Stimulated activated CD4-positive, alpha-beta T cell treated with anti-CD3 and anti-CD28 coated beads, Interleukin-12 subunit alpha, Interleukin-12 subunit beta, amount 100 ng/mL, for 4 hours (primary cell): ENCODE results near the gene ZBTB22.
"Not testable (repeated sequence)": the region's sequence is repeated elsewhere in the genome, so short reads cannot be mapped to it uniquely, and the experiment has no call there.

Experiments
- DNase-seq: peaks from one replicate; pipeline ENCODE4 v3.0.0-alpha.2; 2020

ZBTB22 gene

DNA sequence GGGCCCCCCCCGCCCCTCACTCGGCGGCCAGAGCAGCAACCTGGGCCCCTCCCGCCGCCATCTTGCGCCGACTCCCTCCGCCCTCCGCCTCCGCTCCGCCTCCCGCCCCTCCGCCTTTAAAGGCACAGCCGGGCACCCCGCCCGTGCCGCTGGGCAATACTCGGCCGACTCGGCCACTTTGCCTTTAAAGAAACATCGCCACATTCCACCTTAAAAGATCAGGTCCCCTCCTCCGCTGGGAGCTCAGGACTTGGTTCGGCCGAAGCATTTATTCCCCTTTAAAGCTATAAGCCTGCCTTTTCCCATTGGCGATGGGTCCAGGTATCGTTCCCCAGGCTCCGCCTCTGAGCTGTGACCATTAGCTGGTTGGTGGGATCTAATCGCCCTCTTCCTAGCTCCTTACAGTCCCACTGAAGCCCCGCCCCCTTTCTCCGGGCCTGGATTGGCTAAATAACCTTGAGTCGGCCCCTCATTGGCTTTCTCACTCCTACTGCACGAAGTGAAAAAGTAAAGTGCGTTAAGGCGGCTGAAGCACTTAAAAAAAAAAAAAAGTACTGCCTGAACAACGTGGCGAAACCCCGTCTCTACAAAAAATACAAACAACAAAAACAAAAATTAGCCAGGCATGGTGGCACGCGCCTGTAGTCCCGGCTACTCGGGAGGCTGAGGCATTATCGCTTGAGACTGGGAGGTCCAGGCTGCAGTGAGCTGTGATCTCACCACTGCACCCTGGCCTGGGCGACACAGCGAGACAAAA is at the start of gene ZBTB22:
Gene ZBTB22, minus strand, starts transcription at position 76 of the 757 bp plus-strand sequence. CDS start 828 bp downstream, outside the sequence.
- peak; percentile 94 for DNase-seq

GRCh38 chr6:33367009-33367714 is 49.6 kb upstream of the ZBTB22 start:
- no peak for DNase-seq

- not testable (repeated sequence) for DNase-seq
These were observed 47.8 kb upstream of the ZBTB22 start for GRCh38 chr6:33365206-33365971.

- not testable (repeated sequence) for DNase-seq
These were observed 47.1 kb upstream of the ZBTB22 start for GRCh38 chr6:33364475-33365205.

DNA sequence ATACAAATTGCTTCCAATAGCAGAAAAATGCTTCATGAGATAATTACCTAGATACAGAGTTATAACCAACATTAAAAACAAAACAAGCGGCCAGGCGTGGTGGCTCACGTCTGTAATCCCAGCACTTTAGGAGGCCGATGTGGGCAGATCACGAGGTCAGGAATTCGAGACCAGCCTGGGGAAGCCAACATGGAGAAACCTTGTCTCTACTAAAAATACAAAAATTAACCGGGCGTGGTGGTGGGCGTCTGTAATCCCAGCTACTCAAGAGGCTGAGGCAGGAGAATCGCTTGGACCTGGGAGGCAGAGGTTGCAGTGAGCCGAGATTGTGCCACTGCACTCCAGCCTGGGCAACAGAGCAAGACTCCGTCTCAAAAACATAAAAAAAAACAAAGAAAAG is 45.9 kb upstream of the ZBTB22 start:
- DNase-seq = not testable (repeated sequence)

- DNase-seq = no peak
These were observed 41.8 kb upstream of the ZBTB22 start for GRCh38 chr6:33359331-33359730.

DNA sequence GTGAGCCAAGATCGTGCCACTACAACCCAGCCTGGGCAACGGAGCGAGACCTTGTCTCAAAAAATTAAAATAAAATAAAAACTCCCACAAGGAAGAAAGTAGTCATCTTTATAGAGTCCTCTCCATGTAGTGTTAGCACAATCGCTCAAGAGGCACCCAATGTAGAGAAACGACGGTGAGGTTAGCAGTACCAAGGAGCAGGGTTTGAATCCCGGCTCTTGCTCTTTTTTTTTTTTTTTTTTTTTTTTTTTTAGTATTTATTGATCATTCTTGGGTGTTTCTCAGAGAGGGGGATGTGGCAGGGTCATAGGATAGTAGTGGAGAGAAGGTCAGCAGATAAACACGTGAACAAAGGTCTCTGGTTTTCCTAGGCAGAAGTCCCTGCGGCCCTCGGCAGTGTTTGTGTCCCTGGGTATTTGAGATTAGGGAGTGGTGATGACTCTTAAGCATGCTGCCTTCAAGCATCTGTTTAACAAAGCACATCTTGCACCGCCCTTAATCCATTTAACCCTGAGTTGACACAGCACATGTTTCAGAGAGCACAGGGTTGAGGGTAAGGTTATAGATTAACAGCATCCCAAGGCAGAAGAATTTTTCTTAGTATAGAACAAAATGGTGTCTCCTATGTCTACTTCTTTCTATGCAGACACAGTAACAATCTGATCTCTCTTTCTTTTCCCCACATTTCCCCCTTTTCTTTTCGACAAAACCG is 39.8 kb upstream of the ZBTB22 start:
- DNase-seq = not testable (repeated sequence)

DNA sequence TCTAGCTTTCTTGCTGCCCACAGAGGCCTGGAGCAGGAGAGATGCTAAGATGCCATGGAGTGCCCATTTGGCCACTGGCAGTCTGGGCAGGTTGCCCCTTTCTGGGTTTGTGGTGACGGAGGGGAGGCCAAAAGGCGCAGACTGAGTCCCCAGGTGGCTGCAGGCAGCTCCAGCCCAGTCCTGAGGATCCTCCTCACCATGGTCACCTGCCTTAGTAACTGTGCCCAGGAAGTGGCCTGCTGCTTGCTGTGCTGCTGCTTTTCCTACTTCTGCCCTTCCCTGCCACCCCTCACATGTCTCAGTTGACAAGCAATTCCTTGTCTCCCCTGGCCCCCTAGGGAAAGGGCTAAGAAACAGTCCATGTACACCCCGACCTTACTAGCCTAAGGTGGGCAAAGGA is 38.8 kb upstream of the ZBTB22 start:
- DNase-seq = no peak

GRCh38 chr6:33355860-33356259 is 38.3 kb upstream of the ZBTB22 start:
- not testable (repeated sequence) for DNase-seq

- DNase-seq = no peak
These were observed 30.3 kb upstream of the ZBTB22 start for GRCh38 chr6:33347816-33348215.

DNA sequence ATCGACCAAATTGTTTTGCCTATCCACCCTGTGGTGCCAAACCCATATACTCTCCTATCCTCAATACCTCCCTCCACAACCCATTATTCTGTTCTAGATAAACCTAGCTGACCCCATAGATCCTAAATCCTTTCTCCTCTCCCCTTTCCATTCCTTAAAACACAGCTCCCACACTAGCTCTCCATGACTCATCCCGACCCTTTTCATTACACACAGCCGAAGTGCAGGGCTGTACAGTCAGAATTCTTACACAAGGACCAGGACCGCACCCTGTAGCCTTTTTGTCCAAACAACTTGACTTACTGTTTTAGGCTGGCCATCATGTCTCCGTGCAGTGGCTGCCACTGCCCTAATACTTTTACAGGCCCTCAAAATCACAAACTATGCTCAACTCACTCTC is 29.4 kb upstream of the ZBTB22 start:
- not testable (repeated sequence) for DNase-seq

GRCh38 chr6:33344701-33345697 is 27.5 kb upstream of the ZBTB22 start:
- peak; percentile 42 for DNase-seq

- no peak for DNase-seq
These were observed 26.5 kb upstream of the ZBTB22 start for GRCh38 chr6:33343953-33344611.

DNA sequence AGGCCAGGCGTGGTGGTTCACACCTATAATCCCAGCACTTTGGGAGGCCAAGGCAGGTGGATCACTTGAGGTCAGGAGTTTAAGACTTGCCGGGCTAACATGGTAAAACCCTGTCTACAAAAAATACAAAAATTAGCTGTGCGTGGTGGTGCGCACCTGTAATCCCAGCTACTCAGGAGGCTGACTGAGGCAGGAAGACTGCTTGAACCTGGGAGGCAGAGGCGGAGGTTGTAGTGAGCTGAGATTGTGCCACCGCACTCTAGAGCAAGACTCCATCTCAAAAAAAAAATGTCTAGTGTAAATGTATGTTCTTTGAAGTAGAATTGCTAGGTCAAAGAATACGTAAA is 26.0 kb upstream of the ZBTB22 start:
- not testable (repeated sequence) for DNase-seq

DNA sequence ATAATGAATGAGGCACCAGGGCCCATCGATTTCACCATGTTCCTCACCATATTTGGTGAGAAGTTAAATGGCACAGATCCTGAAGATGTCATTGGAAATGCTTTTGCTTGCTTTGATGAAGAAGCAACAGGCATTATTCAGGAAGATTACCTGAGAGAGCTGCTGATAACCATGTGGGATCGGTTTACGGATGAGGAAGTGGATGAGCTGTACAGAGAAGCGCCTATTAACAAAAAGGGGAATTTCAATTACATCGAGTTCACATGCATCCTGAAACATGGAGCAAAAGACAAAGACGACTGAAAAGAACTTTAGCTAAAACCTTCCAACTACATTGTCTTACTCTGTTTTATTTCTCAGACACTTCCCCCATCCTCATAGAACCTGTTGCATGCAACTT is 21.6 kb upstream of the ZBTB22 start:
- no peak for DNase-seq

- no peak for DNase-seq
These were observed 19.0 kb upstream of the ZBTB22 start for GRCh38 chr6:33336495-33336894.

DNA sequence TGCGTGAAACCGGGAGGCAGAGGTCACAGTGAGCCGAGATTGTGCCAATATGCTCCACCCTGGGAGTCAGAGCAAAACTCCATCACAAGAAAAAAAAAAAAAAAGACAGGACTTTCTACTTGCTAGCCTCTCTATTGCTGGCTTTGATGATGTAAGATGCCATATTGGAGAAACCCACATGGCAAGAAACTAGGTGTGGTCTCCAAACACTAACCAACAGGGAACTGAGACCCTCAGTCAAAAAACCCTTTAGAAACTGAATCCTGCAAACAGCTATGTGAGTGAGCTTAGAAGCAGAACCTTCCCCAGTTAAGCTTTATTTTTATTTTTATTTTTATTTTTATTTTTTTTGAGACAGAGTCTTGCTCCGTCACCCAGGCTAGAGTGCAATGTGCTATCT is 18.4 kb upstream of the ZBTB22 start:
- DNase-seq = no peak

DNA sequence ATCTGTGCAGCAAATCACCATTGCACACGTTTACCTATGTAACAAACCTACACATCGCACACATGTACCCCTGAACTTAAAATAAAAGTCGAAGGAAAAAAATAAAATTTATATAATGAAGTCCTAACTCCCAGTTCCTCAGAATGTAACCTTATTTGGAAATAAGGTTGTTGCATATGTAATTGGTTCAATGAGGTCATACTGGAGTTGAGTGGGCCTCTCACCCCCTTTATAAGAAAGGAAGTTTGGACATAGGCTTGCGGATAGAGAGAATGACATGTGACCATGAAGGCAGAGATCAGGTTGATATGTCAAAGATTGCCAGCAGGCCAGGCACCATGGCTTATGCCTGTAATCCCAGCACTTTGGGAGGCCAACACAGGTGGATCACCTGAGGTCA is 16.1 kb upstream of the ZBTB22 start:
- no peak for DNase-seq

GRCh38 chr6:33330736-33331135 is 13.2 kb upstream of the ZBTB22 start:
- DNase-seq = no peak

GRCh38 chr6:33329058-33329457 is 11.5 kb upstream of the ZBTB22 start:
- DNase-seq = no peak
